ENCODE data around the gene HDAC2. TPM values are rescaled to one million over a fixed set of nuclear protein-coding genes. Genes with fewer than 3 reads are reported as not detected.

HDAC2 gene
- polyA plus RNA-seq, 1 donor from 2014 or later, result 307 TPM

Other genes with a start within 250 kb of the HDAC2 start
- 299 and 369 TPM in 2 replicates for gene MARCKS, start 113.8 kb downstream of the HDAC2 start, polyA plus RNA-seq